ENCODE data around the gene FBN1.

DNA sequence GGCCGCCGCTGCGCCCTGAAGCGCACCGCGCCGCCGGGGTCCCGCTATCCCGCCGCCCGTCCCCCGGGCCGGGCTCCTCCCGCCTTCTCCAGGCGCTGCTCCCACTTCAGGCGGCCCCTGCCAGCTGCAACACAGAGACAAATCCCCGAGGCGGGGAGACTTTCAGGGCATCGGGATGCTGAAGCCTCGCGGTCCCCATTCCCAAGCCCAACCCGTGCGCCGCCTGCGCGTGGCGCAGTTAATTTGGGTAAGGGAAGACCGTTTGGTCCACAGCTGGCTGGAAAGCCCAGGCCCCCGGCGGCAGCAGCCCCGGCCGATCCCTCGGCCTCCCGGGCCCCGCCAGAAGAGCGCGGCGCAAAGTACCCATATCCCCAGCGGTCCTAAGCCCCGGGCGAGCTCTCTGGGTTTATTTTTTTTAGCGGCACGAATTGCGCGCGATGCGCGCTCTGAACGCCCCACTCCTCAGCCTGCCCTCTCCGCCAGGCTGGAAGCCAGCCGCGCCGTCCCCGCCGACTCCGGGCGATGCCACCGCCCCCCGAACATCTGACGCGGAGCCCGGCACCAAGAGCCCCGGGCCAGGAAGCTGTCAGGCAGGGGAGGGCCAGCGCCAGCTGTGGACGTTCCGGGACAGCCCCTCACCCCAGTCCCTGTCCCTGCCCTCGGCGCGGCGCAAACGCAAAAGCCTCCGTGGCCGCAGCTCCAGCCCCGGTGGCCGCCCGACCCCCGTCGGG lies 517 bp downstream of the FBN1 start:
- TF ChIP-seq POLR2A (IDR thresholded peaks at IDR 0.05) (no peak), POLR2AphosphoS5 (IDR thresholded peaks at IDR 0.05; ENCODE audit: insufficient read depth in 1 of 2, low read depth in 1 of 2) (no peak)
- TF ChIP-seq, protein P1, sequence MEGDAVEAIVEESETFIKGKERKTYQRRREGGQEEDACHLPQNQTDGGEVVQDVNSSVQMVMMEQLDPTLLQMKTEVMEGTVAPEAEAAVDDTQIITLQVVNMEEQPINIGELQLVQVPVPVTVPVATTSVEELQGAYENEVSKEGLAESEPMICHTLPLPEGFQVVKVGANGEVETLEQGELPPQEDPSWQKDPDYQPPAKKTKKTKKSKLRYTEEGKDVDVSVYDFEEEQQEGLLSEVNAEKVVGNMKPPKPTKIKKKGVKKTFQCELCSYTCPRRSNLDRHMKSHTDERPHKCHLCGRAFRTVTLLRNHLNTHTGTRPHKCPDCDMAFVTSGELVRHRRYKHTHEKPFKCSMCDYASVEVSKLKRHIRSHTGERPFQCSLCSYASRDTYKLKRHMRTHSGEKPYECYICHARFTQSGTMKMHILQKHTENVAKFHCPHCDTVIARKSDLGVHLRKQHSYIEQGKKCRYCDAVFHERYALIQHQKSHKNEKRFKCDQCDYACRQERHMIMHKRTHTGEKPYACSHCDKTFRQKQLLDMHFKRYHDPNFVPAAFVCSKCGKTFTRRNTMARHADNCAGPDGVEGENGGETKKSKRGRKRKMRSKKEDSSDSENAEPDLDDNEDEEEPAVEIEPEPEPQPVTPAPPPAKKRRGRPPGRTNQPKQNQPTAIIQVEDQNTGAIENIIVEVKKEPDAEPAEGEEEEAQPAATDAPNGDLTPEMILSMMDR (IDR thresholded peaks at IDR 0.05) = no peak

Measured in vagina (tissue), 2 donors.